Left lung (tissue), 10 donors: ENCODE measurements around the gene FAM171A1. TPM values are rescaled to one million over a fixed set of nuclear protein-coding genes. Genes with fewer than 3 reads are reported as not detected.

Source experiments
- ATAC-seq: fragments of 200-7000 bp; cut with Tn5 transposase; one replicate; pipeline ENCODE4 v1.9.1; 2020; ENCODE audit warnings: moderate library complexity
- DNase-seq, 4 donors: peaks; one replicate each; pipeline ENCODE4 v3.0.0-alpha.2; 2013 to 2020
- H3K27ac ChIP-seq, 2 donors: fragments of 200-600 bp; sonication (generic) in 1 of 2; one replicate each; pipeline versions ENCODE4 v1.5.0 to v1.8.0; 2020 to 2021
- H3K27me3 ChIP-seq, 2 donors: fragments of 200-600 bp; sonication (generic) in 1 of 2; one replicate each; pipeline versions ENCODE4 v1.5.0 to v1.8.0; 2020 to 2021
- H3K36me3 ChIP-seq, 2 donors: fragments of 200-600 bp; sonication (generic) in 1 of 2; one replicate each; pipeline versions ENCODE4 v1.5.0 to v1.8.0; 2020 to 2021
- H3K4me1 ChIP-seq, 2 donors: fragments of 200-600 bp; one replicate each; pipeline ENCODE4 v1.8.0; 2021
- H3K4me3 ChIP-seq, 2 donors: fragments of 200-600 bp; sonication (generic) in 1 of 2; one replicate each; pipeline versions ENCODE4 v1.5.0 to v1.8.0; 2020 to 2021; ENCODE audit warnings: mild to moderate bottlenecking in 1 of 2
- H3K9me3 ChIP-seq, 2 donors: fragments of 200-600 bp; sonication (generic) in 1 of 2; one replicate each; pipeline versions ENCODE4 v1.5.0 to v1.8.0; 2020 to 2021
- intact Hi-C, 2 donors: fragments of 100-400 bp; cut with DNase I; formaldehyde crosslinking; loops; one replicate each; pipeline versions ENCODE4 v1.11.2 to v1.14.2; 2022
- polyA plus RNA-seq, 6 donors: library from polyadenylated mRNA; unstranded; fragments of 120-200 nt; gene quantifications; one replicate each; pipeline ENCODE4 v1.2.1, GENCODE V29; 2013; ENCODE audit not compliant: insufficient read length in 6 of 6
- total RNA-seq, 2 donors: library from RNA; stranded (reverse); fragmentation: NEBNext Ultra II Directional; extraction: Animal tissue kit (Norgen Biotek cat#: 25700); gene quantifications; one replicate each; pipeline ENCODE4 v1.2.1, GENCODE V29; 2021
- TF ChIP-seq, protein P1 (sequence below), 2 donors: fragments of 200-600 bp; sonication (generic) in 1 of 2; IDR thresholded peaks; one replicate each; pipeline versions ENCODE4 v1.5.0 to v1.8.0; 2021; ENCODE audit warnings: antibody characterized with exemption in 2 of 2
- donor health status: DM: no; HTN: yes; CAD: no.
- donor health status: DM: no; HTN: no; CAD: no.

The FAM171A1 gene
- total and polyA plus RNA-seq, 8 donors, result 13.2 to 77.7 (median 65.1) TPM

DNA sequence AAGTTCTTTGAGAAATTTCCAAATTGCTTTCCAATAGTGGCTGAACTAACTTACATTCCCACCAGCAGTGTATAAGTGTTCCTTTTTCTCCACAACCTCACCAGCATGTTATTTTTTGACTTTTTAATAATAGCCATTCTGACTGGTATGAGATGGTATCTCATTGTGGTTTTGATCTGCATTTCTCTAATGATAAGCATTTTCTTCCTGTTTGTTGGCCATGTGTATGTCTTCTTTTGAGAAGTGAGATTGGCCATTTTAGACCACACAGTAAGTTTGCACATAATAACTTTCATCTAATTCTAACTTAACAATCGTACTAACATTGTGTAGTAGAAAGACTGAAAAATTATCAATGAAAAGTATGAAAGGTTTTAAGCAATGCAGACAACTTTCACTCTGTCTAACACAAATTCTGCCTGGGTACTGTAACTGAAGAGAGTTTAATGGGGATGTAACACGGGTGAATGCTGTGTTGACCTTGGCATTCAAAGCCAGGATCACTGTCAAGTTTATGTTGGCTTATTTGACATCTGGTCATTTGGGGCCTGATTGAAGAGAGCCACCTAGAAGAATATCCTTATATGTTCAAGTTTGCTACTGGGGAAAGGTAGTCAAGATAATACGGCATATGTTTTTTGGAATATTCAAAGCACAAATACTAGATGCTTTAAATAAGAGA is 50.4 kb downstream of the FAM171A1 start:
- no peak for ATAC-seq
- Histone ChIP-seq H3K27ac (no peak overlapping the region), H3K4me1 (no peaks in the 10 kb centered on the region), H3K4me3 (no peak overlapping the region), H3K9me3 (no peaks in the 10 kb centered on the region), H3K36me3 (no peaks in the 10 kb centered on the region), H3K27me3 (no peaks in the 10 kb centered on the region)
- TF ChIP-seq, protein P1, sequence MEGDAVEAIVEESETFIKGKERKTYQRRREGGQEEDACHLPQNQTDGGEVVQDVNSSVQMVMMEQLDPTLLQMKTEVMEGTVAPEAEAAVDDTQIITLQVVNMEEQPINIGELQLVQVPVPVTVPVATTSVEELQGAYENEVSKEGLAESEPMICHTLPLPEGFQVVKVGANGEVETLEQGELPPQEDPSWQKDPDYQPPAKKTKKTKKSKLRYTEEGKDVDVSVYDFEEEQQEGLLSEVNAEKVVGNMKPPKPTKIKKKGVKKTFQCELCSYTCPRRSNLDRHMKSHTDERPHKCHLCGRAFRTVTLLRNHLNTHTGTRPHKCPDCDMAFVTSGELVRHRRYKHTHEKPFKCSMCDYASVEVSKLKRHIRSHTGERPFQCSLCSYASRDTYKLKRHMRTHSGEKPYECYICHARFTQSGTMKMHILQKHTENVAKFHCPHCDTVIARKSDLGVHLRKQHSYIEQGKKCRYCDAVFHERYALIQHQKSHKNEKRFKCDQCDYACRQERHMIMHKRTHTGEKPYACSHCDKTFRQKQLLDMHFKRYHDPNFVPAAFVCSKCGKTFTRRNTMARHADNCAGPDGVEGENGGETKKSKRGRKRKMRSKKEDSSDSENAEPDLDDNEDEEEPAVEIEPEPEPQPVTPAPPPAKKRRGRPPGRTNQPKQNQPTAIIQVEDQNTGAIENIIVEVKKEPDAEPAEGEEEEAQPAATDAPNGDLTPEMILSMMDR (IDR thresholded peaks at IDR 0.05), result no peak
- DNase-seq, result no peak
- intact Hi-C loops, result no loop called here

DNA sequence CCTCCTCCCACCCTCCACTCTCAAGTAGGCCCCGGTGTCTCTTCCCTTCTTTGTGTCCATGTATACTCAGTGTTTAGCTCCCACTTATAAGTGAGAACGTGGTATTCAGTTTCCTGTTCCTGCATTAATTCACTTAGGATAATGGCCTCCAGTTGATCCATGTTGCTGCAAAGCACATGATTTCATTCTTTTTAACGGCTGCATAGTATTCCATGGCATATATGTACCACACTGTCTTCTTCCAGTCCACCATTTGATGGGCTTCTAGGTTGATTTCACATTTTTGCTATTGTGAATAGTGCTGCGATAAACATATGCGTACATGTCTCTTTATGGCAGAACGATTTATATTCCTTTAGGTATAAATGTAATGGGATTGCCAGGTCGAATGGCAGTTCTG is 51.0 kb downstream of the FAM171A1 start:
- H3K4me1 ChIP-seq, result no peaks in the 10 kb centered on the region
- H3K9me3 ChIP-seq, result no peaks in the 10 kb centered on the region
- no peak for ATAC-seq
- no peaks in the 10 kb centered on the region for H3K27me3 ChIP-seq
- DNase-seq, result no peak
- intact Hi-C loops, result no loop called here
- H3K27ac ChIP-seq, result no peak overlapping the region
- TF ChIP-seq, protein P1 (IDR thresholded peaks at IDR 0.05), result no peak
- H3K4me3 ChIP-seq, result no peak overlapping the region
- no peaks in the 10 kb centered on the region for H3K36me3 ChIP-seq

DNA sequence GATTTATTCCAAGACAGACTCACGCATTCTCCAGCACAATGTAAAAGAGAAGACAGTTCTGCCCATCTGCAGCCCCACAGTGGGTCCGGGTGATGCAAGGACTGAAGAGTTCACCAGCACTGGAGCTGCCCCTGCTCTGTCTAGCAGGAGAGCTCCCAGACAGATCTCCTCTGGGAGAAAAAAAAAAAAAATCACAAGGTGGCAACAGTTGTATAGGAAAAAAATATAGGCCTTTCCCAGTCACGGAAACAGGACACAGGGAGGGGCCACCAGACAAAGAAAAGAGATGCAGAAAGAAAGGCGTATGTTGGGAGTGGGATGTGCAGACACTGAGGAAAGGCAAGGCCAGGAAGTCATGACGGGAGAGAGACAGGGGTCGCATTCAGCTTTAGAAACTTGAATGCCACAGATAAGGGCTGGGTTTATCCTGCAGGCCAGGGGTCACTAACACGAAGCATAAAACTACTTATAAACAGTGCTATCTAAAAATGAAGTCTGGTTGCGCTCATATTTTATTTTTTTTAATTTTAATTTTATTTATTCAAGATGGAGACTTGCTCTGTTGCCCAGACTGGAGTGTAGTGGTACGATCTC is 54.1 kb downstream of the FAM171A1 start:
- intact Hi-C loops, result no loop called here
- ATAC-seq (no peak), DNase-seq (no peak)
- TF ChIP-seq, protein P1 (IDR thresholded peaks at IDR 0.05), result no peak
- no peak overlapping the region for H3K4me3 ChIP-seq
- H3K9me3 ChIP-seq, result no peaks in the 10 kb centered on the region
- peaks cover 5 to 14% of the 10 kb centered on the region in 2 donors for H3K4me1 ChIP-seq
- H3K27ac ChIP-seq, result no peak overlapping the region
- no peaks in the 10 kb centered on the region for H3K27me3 ChIP-seq
- no peaks in the 10 kb centered on the region for H3K36me3 ChIP-seq

DNA sequence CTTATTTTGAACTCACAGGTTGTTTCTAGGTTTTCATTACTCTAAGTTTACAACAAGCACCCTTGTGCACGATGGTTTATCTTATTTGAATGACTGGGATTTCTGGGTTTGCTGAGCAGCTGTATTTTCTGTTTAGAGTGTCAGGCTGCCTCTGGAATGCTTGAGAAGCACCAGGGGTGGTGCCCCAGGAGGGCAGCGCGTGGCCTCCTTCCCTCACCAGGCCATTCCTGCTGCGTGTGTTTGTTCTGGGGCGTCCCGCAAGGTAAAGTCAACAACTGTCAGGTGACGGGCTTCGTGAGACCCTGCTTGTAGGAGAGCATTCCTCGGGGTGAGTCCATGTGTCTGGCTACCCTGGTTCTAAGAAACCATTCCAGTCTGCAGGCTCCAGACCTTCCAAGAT is 54.9 kb downstream of the FAM171A1 start:
- Histone ChIP-seq H3K27ac (no peak overlapping the region), H3K4me1 (peaks cover 5 to 14% of the 10 kb centered on the region in 2 donors), H3K36me3 (no peaks in the 10 kb centered on the region), H3K9me3 (no peaks in the 10 kb centered on the region), H3K4me3 (no peak overlapping the region), H3K27me3 (no peaks in the 10 kb centered on the region)
- TF ChIP-seq, protein P1 (IDR thresholded peaks at IDR 0.05), result no peak
- DNase-seq (no peak), ATAC-seq (no peak)
- intact Hi-C loops, result no loop called here

DNA sequence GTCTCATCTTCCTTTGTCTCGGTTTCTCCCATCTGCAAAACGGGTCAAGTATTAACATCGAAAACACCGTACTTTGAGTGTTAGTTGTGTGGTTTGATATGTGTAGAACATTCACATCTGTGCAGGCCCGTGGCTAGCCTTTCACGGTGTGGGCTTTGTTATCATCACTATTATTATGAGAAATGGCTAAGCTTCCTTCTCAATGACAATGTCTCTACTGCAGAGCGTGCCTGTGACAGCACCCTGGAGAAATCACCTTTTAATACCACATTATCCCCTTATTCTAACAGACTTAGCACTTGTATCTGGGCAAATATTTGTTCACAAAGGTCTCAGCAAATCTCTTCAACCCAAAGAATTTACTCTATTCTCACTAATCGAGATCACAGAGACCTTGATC is 55.8 kb downstream of the FAM171A1 start:
- H3K27me3 ChIP-seq, result no peaks in the 10 kb centered on the region
- H3K9me3 ChIP-seq, result no peaks in the 10 kb centered on the region
- no peak overlapping the region for H3K4me3 ChIP-seq
- no peak for ATAC-seq
- no peak for DNase-seq
- TF ChIP-seq, protein P1 (IDR thresholded peaks at IDR 0.05), result no peak
- H3K4me1 ChIP-seq, result peaks cover 5 to 14% of the 10 kb centered on the region in 2 donors
- intact Hi-C loops, result no loop called here
- no peaks in the 10 kb centered on the region for H3K36me3 ChIP-seq
- no peak overlapping the region for H3K27ac ChIP-seq
